SK-N-SH treated with all-trans-retinoic acid at 6 μM for 48 hours (cell line): ENCODE measurements around the gene PHACTR3.

ENCODE experiments used
- ATAC-seq: fragments of 200-7000 bp; cut with Tn5 transposase; 3 replicates; pipeline ENCODE4 v1.9.1; 2020; ENCODE audit warnings: mild to moderate bottlenecking, moderate library complexity
- ARNTL ChIP-seq: fragments of 450-650 bp; formaldehyde crosslinking; IDR thresholded peaks from 2 replicates; pipeline ENCODE4 v1.5.0; 2020; ENCODE audit warnings: low read depth, mild to moderate bottlenecking, moderate library complexity, borderline replicate concordance
- CREB5 ChIP-seq: fragments of 250-450 bp; sonication (Bioruptor Pico); IDR thresholded peaks from 2 replicates; pipeline ENCODE4 v1.5.1; 2020; ENCODE audit warnings: low read depth, mild to moderate bottlenecking, moderate library complexity
- CSDC2 ChIP-seq: fragments of 250-450 bp; sonication (Bioruptor Pico); IDR thresholded peaks from 2 replicates; pipeline ENCODE4 v1.5.0; 2020; ENCODE audit warnings: mild to moderate bottlenecking, moderate library complexity
- CSRNP3 ChIP-seq: fragments of 250-450 bp; sonication (Bioruptor Pico); IDR thresholded peaks from 2 replicates; pipeline ENCODE4 v1.5.1; 2021; ENCODE audit warnings: mild to moderate bottlenecking, moderate library complexity
- ESRRG ChIP-seq: fragments of 250-450 bp; sonication (Bioruptor Pico); IDR thresholded peaks from 2 replicates; pipeline ENCODE4 v1.6.1; 2021; ENCODE audit warnings: mild to moderate bottlenecking
- OSR1 ChIP-seq: fragments of 250-450 bp; sonication (Bioruptor Pico); IDR thresholded peaks from 2 replicates; pipeline ENCODE4 v1.8.0; 2022; ENCODE audit warnings: moderate library complexity, mild to moderate bottlenecking, inconsistent platforms
- PATZ1 ChIP-seq: fragments of 250-450 bp; sonication (Bioruptor Pico); IDR thresholded peaks from 2 replicates; pipeline ENCODE4 v1.8.0; 2020; ENCODE audit warnings: mild to moderate bottlenecking, moderate library complexity, borderline replicate concordance
- POU6F1 ChIP-seq: fragments of 250-450 bp; sonication (Bioruptor Pico); IDR thresholded peaks from 2 replicates; pipeline ENCODE4 v1.8.0; 2021; ENCODE audit warnings: low read depth, mild to moderate bottlenecking, moderate library complexity, borderline replicate concordance
- PPARA ChIP-seq: fragments of 250-450 bp; sonication (Bioruptor Pico); IDR thresholded peaks from 2 replicates; pipeline ENCODE4 v1.5.0; 2020; ENCODE audit warnings: mild to moderate bottlenecking, borderline replicate concordance
- RARB ChIP-seq: fragments of 250-450 bp; sonication (Bioruptor Pico); IDR thresholded peaks from 2 replicates; pipeline ENCODE4 v1.8.0; 2021; ENCODE audit warnings: mild to moderate bottlenecking, moderate library complexity
- TCF4 ChIP-seq: fragments of 250-450 bp; sonication (Bioruptor Pico); IDR thresholded peaks from 2 replicates; pipeline ENCODE4 v1.8.0; 2021; ENCODE audit warnings: mild to moderate bottlenecking, moderate library complexity, borderline replicate concordance
- TOX ChIP-seq: fragments of 250-450 bp; sonication (Bioruptor Pico); IDR thresholded peaks from 2 replicates; pipeline ENCODE4 v1.8.0; 2021; ENCODE audit warnings: mild to moderate bottlenecking, moderate library complexity, borderline replicate concordance
- TSHZ2 ChIP-seq: fragments of 250-450 bp; sonication (Bioruptor Pico); IDR thresholded peaks from 2 replicates; pipeline ENCODE4 v1.5.0; 2020; ENCODE audit warnings: mild to moderate bottlenecking, moderate library complexity
- ZFP3 ChIP-seq: fragments of 250-450 bp; sonication (Bioruptor Pico); IDR thresholded peaks from 2 replicates; pipeline ENCODE4 v1.5.0; 2020; ENCODE audit warnings: mild to moderate bottlenecking, moderate library complexity
- ZFP30 ChIP-seq: fragments of 450-650 bp; formaldehyde crosslinking; IDR thresholded peaks from 2 replicates; pipeline ENCODE4 v1.5.0; 2022; ENCODE audit warnings: mild to moderate bottlenecking, moderate library complexity
- ZNF565 ChIP-seq: fragments of 450-650 bp; formaldehyde crosslinking; conservative IDR thresholded peaks from 2 replicates; pipeline ENCODE4 v1.5.0; 2020; ENCODE audit warnings: low read depth, mild to moderate bottlenecking, moderate library complexity

The PHACTR3 gene

GRCh38 chr20:59688999-59689398 is 84.7 kb downstream of the PHACTR3 start:
- no peak for TF ChIP-seq CSRNP3 (CRISPR knock-in tag)
- no peak for TF ChIP-seq TSHZ2 (CRISPR knock-in tag)
- TF ChIP-seq CSDC2 (CRISPR knock-in tag) = no peak
- ATAC-seq = no peak

GRCh38 chr20:59690101-59690500 is 85.8 kb downstream of the PHACTR3 start:
- no peak for ATAC-seq
- TF ChIP-seq PPARA (CRISPR knock-in tag) = no peak

GRCh38 chr20:59690976-59691375 is 86.6 kb downstream of the PHACTR3 start:
- no peak for TF ChIP-seq ZFP30
- TF ChIP-seq TSHZ2 (CRISPR knock-in tag) = no peak
- no peak for ATAC-seq

- no peak for ATAC-seq
Observed at GRCh38 chr20:59692139-59692538, 87.8 kb downstream of the PHACTR3 start.

More at GRCh38 chr20:59692139-59692538, 87.8 kb downstream of the PHACTR3 start:
- no peak for TF ChIP-seq POU6F1 (CRISPR knock-in tag)
- no peak for TF ChIP-seq OSR1
- no peak for TF ChIP-seq CSRNP3 (CRISPR knock-in tag)
- TF ChIP-seq RARB (CRISPR knock-in tag) = no peak
- no peak for TF ChIP-seq TCF4 (CRISPR knock-in tag)
- no peak for TF ChIP-seq ZNF565 (CRISPR knock-in tag)
- TF ChIP-seq ESRRG = no peak
- no peak for TF ChIP-seq PPARA (CRISPR knock-in tag)
- no peak for TF ChIP-seq CSDC2 (CRISPR knock-in tag)
- no peak for TF ChIP-seq TOX (CRISPR knock-in tag)
- no peak for TF ChIP-seq ARNTL (CRISPR knock-in tag)
- TF ChIP-seq PATZ1 = no peak
- TF ChIP-seq ZFP3 (CRISPR knock-in tag) = no peak
- no peak for TF ChIP-seq CREB5 (CRISPR knock-in tag)
